ENCODE measurements around the gene HTD2. TPM values are rescaled to one million over a fixed set of nuclear protein-coding genes. Genes with fewer than 3 reads are reported as not detected.

HTD2 gene
- polyA plus RNA-seq, 1 of the 3 experiments (the other 2 are of a cell fraction) = 3.0 TPM

DNA sequence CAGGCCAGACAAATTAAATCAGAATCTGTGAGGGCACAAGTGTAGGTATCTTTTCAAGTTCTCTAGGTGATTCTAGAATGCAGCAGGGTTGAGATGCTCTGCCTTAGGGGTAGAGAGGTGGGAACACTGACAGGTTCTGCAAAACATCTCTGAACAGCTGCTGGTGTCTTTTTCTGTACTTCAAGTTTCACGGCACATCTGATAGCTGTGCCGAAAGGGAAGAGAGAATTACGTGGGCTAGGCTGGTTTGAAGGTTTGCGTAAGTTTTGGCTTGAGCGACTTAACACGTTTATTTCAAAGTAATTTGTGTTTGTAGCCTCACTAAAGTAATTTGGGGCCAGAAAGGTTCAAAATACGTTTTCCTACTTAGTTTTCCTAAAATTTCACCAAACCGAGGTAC lies 48.9 kb downstream of the HTD2 start (continued):
- TF ChIP-seq FOSL2 (IDR thresholded peaks at IDR 0.05; ENCODE audit: borderline replicate concordance, low read depth) (no peak), POLR2AphosphoS5 (IDR thresholded peaks at IDR 0.05; ENCODE audit: low read depth, low read length) (no peak), RCOR1 (IDR thresholded peaks at IDR 0.05; ENCODE audit: low read length) (no peak), FOXJ3 (CRISPR knock-in tag; IDR thresholded peaks at IDR 0.05) (no peak), CHD2 (IDR thresholded peaks at IDR 0.05; ENCODE audit: low read length, partially characterized antibody) (no peak)
- TF ChIP-seq, protein P1, sequence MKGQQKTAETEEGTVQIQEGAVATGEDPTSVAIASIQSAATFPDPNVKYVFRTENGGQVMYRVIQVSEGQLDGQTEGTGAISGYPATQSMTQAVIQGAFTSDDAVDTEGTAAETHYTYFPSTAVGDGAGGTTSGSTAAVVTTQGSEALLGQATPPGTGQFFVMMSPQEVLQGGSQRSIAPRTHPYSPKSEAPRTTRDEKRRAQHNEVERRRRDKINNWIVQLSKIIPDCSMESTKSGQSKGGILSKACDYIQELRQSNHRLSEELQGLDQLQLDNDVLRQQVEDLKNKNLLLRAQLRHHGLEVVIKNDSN (IDR thresholded peaks at IDR 0.05; ENCODE audit: borderline replicate concordance, low read depth) = no peak

DNA sequence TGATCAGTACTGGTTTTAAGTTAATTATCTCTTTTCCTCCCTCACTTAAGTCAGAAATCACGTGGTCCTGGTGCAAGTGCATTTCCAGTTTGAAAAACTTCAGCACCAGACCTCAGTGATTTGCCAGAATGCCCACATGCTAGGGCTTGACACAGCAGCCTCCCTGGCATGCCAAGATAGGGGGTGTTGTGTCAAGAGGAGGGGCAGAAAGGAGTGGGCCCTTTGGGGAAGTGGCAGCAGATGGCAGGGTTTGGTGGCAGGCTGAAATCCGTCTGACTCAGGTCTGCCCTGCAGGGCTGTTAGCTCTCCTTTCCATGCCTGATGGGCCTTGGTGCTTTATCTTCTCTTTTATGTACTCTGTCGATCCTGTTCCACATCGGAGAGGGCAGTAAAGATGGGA lies 49.7 kb downstream of the HTD2 start:
- CTCF ChIA-PET = no interaction called here
- Histone ChIP-seq H3K27me3 (ENCODE audit: insufficient read depth) (no peaks in the 10 kb centered on the region), H3K9me2 (no peaks in the 10 kb centered on the region), H3K4me3 (ENCODE audit: low read depth in 2 of 2, low read length in 1 of 2) (no peak overlapping the region), H2AFZ (ENCODE audit: low read depth) (no peak overlapping the region), H3F3A (replicated peaks; ENCODE audit: insufficient read depth) (no peaks in the 10 kb centered on the region), H3K4me2 (no peak overlapping the region), H3K79me2 (ENCODE audit: insufficient read depth) (no peaks in the 10 kb centered on the region), H3K9me3 (no peaks in the 10 kb centered on the region), H3K9ac (no peak overlapping the region), H3K27ac (ENCODE audit: low read depth in 2 of 2, low read length in 1 of 2) (no peak overlapping the region), H3K4me1 (ENCODE audit: control insufficient read depth in 1 of 2, insufficient read depth in 2 of 2, low read depth in 1 of 2, low read length in 1 of 2) (peaks cover 0 to 7% of the 10 kb centered on the region in 2 experiments; a peak in 1 of 4 replicates), H4K20me1 (ENCODE audit: insufficient read depth) (no peaks in the 10 kb centered on the region), H3K36me3 (replicated peaks in 1 of 2; ENCODE audit: control insufficient read depth in 1 of 2, insufficient read depth in 2 of 2, low read length in 1 of 2) (no peaks in the 10 kb centered on the region)
- TF ChIP-seq EP300 (IDR thresholded peaks at IDR 0.05; ENCODE audit: borderline replicate concordance in 1 of 2, low read depth in 1 of 2, low read length in 1 of 2) (no peak), GABPA (IDR thresholded peaks at IDR 0.05; ENCODE audit: low read depth) (no peak), MXI1 (IDR thresholded peaks at IDR 0.05; ENCODE audit: low read depth, low read length) (no peak), MEF2A (IDR thresholded peaks at IDR 0.05; ENCODE audit: borderline replicate concordance, low read depth) (no peak), POLR2AphosphoS5 (IDR thresholded peaks at IDR 0.05; ENCODE audit: low read depth, low read length) (no peak), SMC3 (IDR thresholded peaks at IDR 0.05; ENCODE audit: low read depth, low read length) (no peak), RXRA (IDR thresholded peaks at IDR 0.05; ENCODE audit: borderline replicate concordance, low read depth) (no peak), ELF1 (IDR thresholded peaks at IDR 0.05) (no peak), NRF1 (IDR thresholded peaks at IDR 0.05; ENCODE audit: low read depth, low read length) (no peak), GATA2 (CRISPR knock-in tag; IDR thresholded peaks at IDR 0.05) (no peak), CHD2 (IDR thresholded peaks at IDR 0.05; ENCODE audit: low read length, partially characterized antibody) (no peak), JUND (IDR thresholded peaks at IDR 0.05) (no peak), RAD21 (IDR thresholded peaks at IDR 0.05; ENCODE audit: low read length) (no peak), NFIC (IDR thresholded peaks at IDR 0.05; ENCODE audit: borderline replicate concordance) (no peak), EZH2phosphoT487 (IDR thresholded peaks at IDR 0.05; ENCODE audit: borderline replicate concordance, low read depth) (no peak)
- TF ChIP-seq, protein P2, sequence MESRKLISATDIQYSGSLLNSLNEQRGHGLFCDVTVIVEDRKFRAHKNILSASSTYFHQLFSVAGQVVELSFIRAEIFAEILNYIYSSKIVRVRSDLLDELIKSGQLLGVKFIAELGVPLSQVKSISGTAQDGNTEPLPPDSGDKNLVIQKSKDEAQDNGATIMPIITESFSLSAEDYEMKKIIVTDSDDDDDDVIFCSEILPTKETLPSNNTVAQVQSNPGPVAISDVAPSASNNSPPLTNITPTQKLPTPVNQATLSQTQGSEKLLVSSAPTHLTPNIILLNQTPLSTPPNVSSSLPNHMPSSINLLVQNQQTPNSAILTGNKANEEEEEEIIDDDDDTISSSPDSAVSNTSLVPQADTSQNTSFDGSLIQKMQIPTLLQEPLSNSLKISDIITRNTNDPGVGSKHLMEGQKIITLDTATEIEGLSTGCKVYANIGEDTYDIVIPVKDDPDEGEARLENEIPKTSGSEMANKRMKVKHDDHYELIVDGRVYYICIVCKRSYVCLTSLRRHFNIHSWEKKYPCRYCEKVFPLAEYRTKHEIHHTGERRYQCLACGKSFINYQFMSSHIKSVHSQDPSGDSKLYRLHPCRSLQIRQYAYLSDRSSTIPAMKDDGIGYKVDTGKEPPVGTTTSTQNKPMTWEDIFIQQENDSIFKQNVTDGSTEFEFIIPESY (IDR thresholded peaks at IDR 0.05; ENCODE audit: borderline replicate concordance, low read depth) = no peak
- TF ChIP-seq, protein P3, sequence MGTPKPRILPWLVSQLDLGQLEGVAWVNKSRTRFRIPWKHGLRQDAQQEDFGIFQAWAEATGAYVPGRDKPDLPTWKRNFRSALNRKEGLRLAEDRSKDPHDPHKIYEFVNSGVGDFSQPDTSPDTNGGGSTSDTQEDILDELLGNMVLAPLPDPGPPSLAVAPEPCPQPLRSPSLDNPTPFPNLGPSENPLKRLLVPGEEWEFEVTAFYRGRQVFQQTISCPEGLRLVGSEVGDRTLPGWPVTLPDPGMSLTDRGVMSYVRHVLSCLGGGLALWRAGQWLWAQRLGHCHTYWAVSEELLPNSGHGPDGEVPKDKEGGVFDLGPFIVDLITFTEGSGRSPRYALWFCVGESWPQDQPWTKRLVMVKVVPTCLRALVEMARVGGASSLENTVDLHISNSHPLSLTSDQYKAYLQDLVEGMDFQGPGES (IDR thresholded peaks at IDR 0.05; ENCODE audit: low read depth, low read length) = no peak
- TF ChIP-seq, protein P4, sequence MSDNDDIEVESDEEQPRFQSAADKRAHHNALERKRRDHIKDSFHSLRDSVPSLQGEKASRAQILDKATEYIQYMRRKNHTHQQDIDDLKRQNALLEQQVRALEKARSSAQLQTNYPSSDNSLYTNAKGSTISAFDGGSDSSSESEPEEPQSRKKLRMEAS (IDR thresholded peaks at IDR 0.05; ENCODE audit: low read depth) = no peak
- TF ChIP-seq, protein P5, sequence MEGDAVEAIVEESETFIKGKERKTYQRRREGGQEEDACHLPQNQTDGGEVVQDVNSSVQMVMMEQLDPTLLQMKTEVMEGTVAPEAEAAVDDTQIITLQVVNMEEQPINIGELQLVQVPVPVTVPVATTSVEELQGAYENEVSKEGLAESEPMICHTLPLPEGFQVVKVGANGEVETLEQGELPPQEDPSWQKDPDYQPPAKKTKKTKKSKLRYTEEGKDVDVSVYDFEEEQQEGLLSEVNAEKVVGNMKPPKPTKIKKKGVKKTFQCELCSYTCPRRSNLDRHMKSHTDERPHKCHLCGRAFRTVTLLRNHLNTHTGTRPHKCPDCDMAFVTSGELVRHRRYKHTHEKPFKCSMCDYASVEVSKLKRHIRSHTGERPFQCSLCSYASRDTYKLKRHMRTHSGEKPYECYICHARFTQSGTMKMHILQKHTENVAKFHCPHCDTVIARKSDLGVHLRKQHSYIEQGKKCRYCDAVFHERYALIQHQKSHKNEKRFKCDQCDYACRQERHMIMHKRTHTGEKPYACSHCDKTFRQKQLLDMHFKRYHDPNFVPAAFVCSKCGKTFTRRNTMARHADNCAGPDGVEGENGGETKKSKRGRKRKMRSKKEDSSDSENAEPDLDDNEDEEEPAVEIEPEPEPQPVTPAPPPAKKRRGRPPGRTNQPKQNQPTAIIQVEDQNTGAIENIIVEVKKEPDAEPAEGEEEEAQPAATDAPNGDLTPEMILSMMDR (IDR thresholded peaks at IDR 0.05) = no peak
- WGBS (ENCODE audit: low lambda C conversion rate) = 82% methylated on average over 4 of the region's 4 CpGs
- DNase-seq = peak; percentile 27
- POLR2A ChIA-PET = no interaction called here
